NT2/D1 (cell line): ENCODE data around the gene NCOA3.

Experiments
- SUZ12 ChIP-seq: IDR thresholded peaks from 2 replicates; pipeline ENCODE4 v1.6.1; 2011; ENCODE audit not compliant: insufficient read length, insufficient read depth; ENCODE audit errors: extremely low read depth
- YY1 ChIP-seq: IDR thresholded peaks from 2 replicates; pipeline ENCODE4 v1.6.1; 2011; ENCODE audit not compliant: insufficient read length, insufficient read depth
- ZNF274 ChIP-seq: IDR thresholded peaks from 2 replicates; pipeline ENCODE4 v1.6.1; 2011; ENCODE audit warnings: mild to moderate bottlenecking, low read depth, low read length

GRCh38 chr20:47606983-47607613 lies 105.4 kb downstream of the NCOA3 start:
- TF ChIP-seq YY1, result no peak
- no peak for TF ChIP-seq SUZ12
- no peak for TF ChIP-seq ZNF274
